A549 (cell line): ENCODE data around the gene INPP5A.

Experiments used
- CTCF ChIP-seq: fragments of >200 bp; sonication (Bioruptor Twin); formaldehyde crosslinking; IDR thresholded peaks from 3 replicates; pipeline ENCODE4 v1.5.1; 2016
- EP300 ChIP-seq, 2 experiments: fragments of >200 bp; sonication (Bioruptor Twin); formaldehyde crosslinking; IDR thresholded peaks; 2 replicates in 1 of 2; 3 replicates in 1 of 2; pipeline ENCODE4 v1.6.1; 2016 to 2017
- JUN ChIP-seq, 2 experiments: fragments of >200 bp; sonication (Bioruptor Twin); formaldehyde crosslinking; IDR thresholded peaks; 2 replicates in 1 of 2; 3 replicates in 1 of 2; pipeline ENCODE4 v1.6.1; 2016 to 2017
- MYC ChIP-seq: IDR thresholded peaks from 2 replicates; pipeline ENCODE4 v1.6.1; 2012; ENCODE audit warnings: mild to moderate bottlenecking, inconsistent platforms, low read length, improper control_type of control experiment, borderline replicate concordance
- PHF8 ChIP-seq: fragments of 200-600 bp; sonication (generic); IDR thresholded peaks from 2 replicates; pipeline ENCODE4 v1.6.1; 2016; ENCODE audit warnings: low read depth, mild to moderate bottlenecking, antibody characterized with exemption, moderate library complexity, borderline replicate concordance
- POLR2A ChIP-seq: IDR thresholded peaks from 2 replicates; pipeline ENCODE4 v1.6.1; 2012; ENCODE audit warnings: mild to moderate bottlenecking, low read length
- POLR2AphosphoS2 ChIP-seq: conservative IDR thresholded peaks from 2 replicates; pipeline ENCODE4 v1.6.1; 2012; ENCODE audit warnings: low read length, improper control_type of control experiment, inconsistent platforms
- REST ChIP-seq: fragments of 200-600 bp; sonication (generic); IDR thresholded peaks from 2 replicates; pipeline ENCODE4 v1.6.1; 2016; ENCODE audit warnings: antibody characterized with exemption, mild to moderate bottlenecking, moderate library complexity
- RFX5 ChIP-seq: fragments of 450-650 bp; IDR thresholded peaks from 2 replicates; pipeline ENCODE4 v1.7.1; 2014; ENCODE audit warnings: antibody characterized with exemption, mild to moderate bottlenecking, moderate library complexity
- SMC3 ChIP-seq: fragments of >200 bp; sonication (Bioruptor Twin); formaldehyde crosslinking; IDR thresholded peaks from 3 replicates; pipeline ENCODE4 v1.6.1; 2018; ENCODE audit warnings: inconsistent platforms

- TF ChIP-seq EP300 (IDR thresholded peaks at IDR 0.05), result no peak
- TF ChIP-seq PHF8, result no peak
- TF ChIP-seq CTCF, result no peak
- TF ChIP-seq SMC3, result no peak
- TF ChIP-seq RFX5, result no peak
- no peak for TF ChIP-seq POLR2A
- no peak for TF ChIP-seq POLR2AphosphoS2
- TF ChIP-seq JUN (IDR thresholded peaks at IDR 0.05), result no peak
- TF ChIP-seq MYC, result no peak
- no peak for TF ChIP-seq REST
These were observed 44.5 kb downstream of the INPP5A start for GRCh38 chr10:132582137-132582536.
